Measurements from ENCODE around the gene DLX6. TPM values are rescaled to one million over a fixed set of nuclear protein-coding genes. Genes with fewer than 3 reads are reported as not detected.

DLX6 gene
- total RNA-seq, 1 donor, result 1.1 TPM

- H3K9me3 ChIP-seq (ENCODE audit: low read depth, low read length), result no peaks in the 10 kb centered on the region
- TF ChIP-seq CTCF (IDR thresholded peaks at IDR 0.05; ENCODE audit: extremely low read depth, low read depth, low read length), result no peak
Observed at GRCh38 chr7:97007583-97007861, 2.2 kb downstream of the DLX6 start.

GRCh38 chr7:97008275-97008917 is 3.0 kb downstream of the DLX6 start:
- Histone ChIP-seq H3K4me2 (ENCODE audit: insufficient read depth, low read length) (no peak overlapping the region), H2AFZ (ENCODE audit: low read length) (no peak overlapping the region), H3K27me3 (ENCODE audit: insufficient read depth, low read length) (no peaks in the 10 kb centered on the region), H3K9me3 (ENCODE audit: low read depth, low read length) (no peaks in the 10 kb centered on the region), H3K4me3 (ENCODE audit: insufficient read depth, low read length) (no peak overlapping the region), H3K36me3 (ENCODE audit: insufficient read depth, low read length) (no peaks in the 10 kb centered on the region), H3K79me2 (ENCODE audit: insufficient read depth, low read length) (peaks cover 5% of the 10 kb centered on the region), H3K27ac (ENCODE audit: low read depth, low read length) (no peak overlapping the region), H4K20me1 (ENCODE audit: insufficient read depth, low read length) (no peaks in the 10 kb centered on the region), H3K4me1 (ENCODE audit: insufficient read depth, low read length) (peaks cover 10% of the 10 kb centered on the region)
- no peak for DNase-seq (ENCODE audit: insufficient read length, low spot score, missing footprints)
- TF ChIP-seq CTCF (IDR thresholded peaks at IDR 0.05; ENCODE audit: extremely low read depth, low read depth, low read length), result no peak

More at GRCh38 chr7:97007583-97007861, 2.2 kb downstream of the DLX6 start:
- Histone ChIP-seq H3K4me1 (ENCODE audit: insufficient read depth, low read length) (peaks cover 10% of the 10 kb centered on the region), H3K4me3 (ENCODE audit: insufficient read depth, low read length) (no peak overlapping the region), H3K27me3 (ENCODE audit: insufficient read depth, low read length) (no peaks in the 10 kb centered on the region), H3K4me2 (ENCODE audit: insufficient read depth, low read length) (peak overlapping the region; percentile 89), H3K36me3 (ENCODE audit: insufficient read depth, low read length) (no peaks in the 10 kb centered on the region), H3K79me2 (ENCODE audit: insufficient read depth, low read length) (peaks cover 5% of the 10 kb centered on the region), H3K27ac (ENCODE audit: low read depth, low read length) (no peak overlapping the region), H4K20me1 (ENCODE audit: insufficient read depth, low read length) (no peaks in the 10 kb centered on the region), H2AFZ (ENCODE audit: low read length) (no peak overlapping the region)
- DNase-seq (ENCODE audit: insufficient read length, low spot score, missing footprints), result no peak

- no peak overlapping the region for H3K27ac ChIP-seq (ENCODE audit: low read depth, low read length)
- no peak for TF ChIP-seq CTCF (IDR thresholded peaks at IDR 0.05; ENCODE audit: extremely low read depth, low read depth, low read length)
- DNase-seq (ENCODE audit: insufficient read length, low spot score, missing footprints), result no peak
- peaks cover 3% of the 10 kb centered on the region for H3K27me3 ChIP-seq (ENCODE audit: insufficient read depth, low read length)
- H3K4me3 ChIP-seq (ENCODE audit: insufficient read depth, low read length), result no peak overlapping the region
- H3K4me1 ChIP-seq (ENCODE audit: insufficient read depth, low read length), result peaks cover 7% of the 10 kb centered on the region
- peaks cover 5% of the 10 kb centered on the region for H3K79me2 ChIP-seq (ENCODE audit: insufficient read depth, low read length)
- no peak overlapping the region for H2AFZ ChIP-seq (ENCODE audit: low read length)
- no peaks in the 10 kb centered on the region for H3K36me3 ChIP-seq (ENCODE audit: insufficient read depth, low read length)
- H3K4me2 ChIP-seq (ENCODE audit: insufficient read depth, low read length), result no peak overlapping the region
- no peaks in the 10 kb centered on the region for H3K9me3 ChIP-seq (ENCODE audit: low read depth, low read length)
- H4K20me1 ChIP-seq (ENCODE audit: insufficient read depth, low read length), result no peaks in the 10 kb centered on the region
Observed at GRCh38 chr7:97009753-97010732, 4.7 kb downstream of the DLX6 start.

GRCh38 chr7:97011104-97011503 is 5.8 kb downstream of the DLX6 start:
- DNase-seq (ENCODE audit: insufficient read length, low spot score, missing footprints), result no peak
- H2AFZ ChIP-seq (ENCODE audit: low read length), result no peak overlapping the region
- no peaks in the 10 kb centered on the region for H3K9me3 ChIP-seq (ENCODE audit: low read depth, low read length)
- no peaks in the 10 kb centered on the region for H3K36me3 ChIP-seq (ENCODE audit: insufficient read depth, low read length)
- peaks cover 5% of the 10 kb centered on the region for H3K79me2 ChIP-seq (ENCODE audit: insufficient read depth, low read length)
- H3K4me2 ChIP-seq (ENCODE audit: insufficient read depth, low read length), result no peak overlapping the region
- no peaks in the 10 kb centered on the region for H4K20me1 ChIP-seq (ENCODE audit: insufficient read depth, low read length)
- no peak overlapping the region for H3K4me3 ChIP-seq (ENCODE audit: insufficient read depth, low read length)
- no peak for TF ChIP-seq CTCF (IDR thresholded peaks at IDR 0.05; ENCODE audit: extremely low read depth, low read depth, low read length)
- no peak overlapping the region for H3K27ac ChIP-seq (ENCODE audit: low read depth, low read length)
- peaks cover 8% of the 10 kb centered on the region for H3K27me3 ChIP-seq (ENCODE audit: insufficient read depth, low read length)
- H3K4me1 ChIP-seq (ENCODE audit: insufficient read depth, low read length), result peaks cover 10% of the 10 kb centered on the region

Data from osteoblast (primary cell).